ENCODE results near the gene KLF3.

The KLF3 gene

DNA sequence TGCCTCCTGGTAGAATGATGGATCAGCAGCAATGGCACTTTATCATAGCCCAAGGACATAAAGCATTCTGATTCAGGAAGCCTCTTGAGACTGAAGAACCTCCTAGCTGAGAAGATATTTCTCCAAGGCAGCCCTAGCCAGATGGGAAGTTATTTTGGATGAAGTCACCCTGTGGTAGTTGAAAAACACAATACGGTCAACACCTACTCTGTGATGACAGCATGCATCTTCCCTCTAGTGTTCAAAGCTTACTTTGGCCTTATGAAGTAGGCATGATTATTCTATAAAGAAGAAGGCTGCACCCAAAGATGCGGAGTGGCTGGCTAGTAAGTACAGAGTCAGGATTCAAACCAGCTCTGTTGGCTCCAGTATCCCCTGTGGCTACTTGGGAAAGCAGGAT is 70.9 kb downstream of the KLF3 start:
- H3K4me3 ChIP-seq (ENCODE audit: low read depth, low read length), result no peak overlapping the region
- TF ChIP-seq, protein P1, sequence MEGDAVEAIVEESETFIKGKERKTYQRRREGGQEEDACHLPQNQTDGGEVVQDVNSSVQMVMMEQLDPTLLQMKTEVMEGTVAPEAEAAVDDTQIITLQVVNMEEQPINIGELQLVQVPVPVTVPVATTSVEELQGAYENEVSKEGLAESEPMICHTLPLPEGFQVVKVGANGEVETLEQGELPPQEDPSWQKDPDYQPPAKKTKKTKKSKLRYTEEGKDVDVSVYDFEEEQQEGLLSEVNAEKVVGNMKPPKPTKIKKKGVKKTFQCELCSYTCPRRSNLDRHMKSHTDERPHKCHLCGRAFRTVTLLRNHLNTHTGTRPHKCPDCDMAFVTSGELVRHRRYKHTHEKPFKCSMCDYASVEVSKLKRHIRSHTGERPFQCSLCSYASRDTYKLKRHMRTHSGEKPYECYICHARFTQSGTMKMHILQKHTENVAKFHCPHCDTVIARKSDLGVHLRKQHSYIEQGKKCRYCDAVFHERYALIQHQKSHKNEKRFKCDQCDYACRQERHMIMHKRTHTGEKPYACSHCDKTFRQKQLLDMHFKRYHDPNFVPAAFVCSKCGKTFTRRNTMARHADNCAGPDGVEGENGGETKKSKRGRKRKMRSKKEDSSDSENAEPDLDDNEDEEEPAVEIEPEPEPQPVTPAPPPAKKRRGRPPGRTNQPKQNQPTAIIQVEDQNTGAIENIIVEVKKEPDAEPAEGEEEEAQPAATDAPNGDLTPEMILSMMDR (IDR thresholded peaks at IDR 0.05; ENCODE audit: low read depth, low read length, missing control alignments), result no peak
- no peak for DNase-seq (ENCODE audit: low read depth)
- in situ Hi-C loops (cut with HindIII; ENCODE audit: low sequenced_read_pairs), result loop anchor here (5.0 kb wide), 3 partner anchors 68 to 648 kb away; no protein-coding TSS in a partner anchor

DNA sequence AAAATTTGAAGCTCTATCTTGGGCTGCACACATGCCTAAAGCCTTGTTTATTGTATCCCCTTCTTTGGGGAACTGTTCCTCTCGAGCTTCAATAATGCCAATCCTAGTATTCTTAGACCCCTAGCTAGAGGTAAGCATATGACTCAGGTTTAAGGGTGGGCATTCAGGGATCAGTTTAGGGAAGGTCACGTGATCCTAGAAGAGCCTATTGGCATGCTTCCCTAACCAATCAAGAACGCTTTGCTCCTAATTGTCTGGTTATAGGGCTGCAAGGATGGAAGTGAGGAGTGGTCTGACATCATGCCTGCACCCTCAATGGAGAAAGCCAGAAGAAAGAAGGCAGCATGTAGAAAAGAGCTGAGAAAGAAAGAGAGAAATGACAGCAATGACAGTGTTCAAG is 71.9 kb downstream of the KLF3 start:
- no peak overlapping the region for H3K4me3 ChIP-seq (ENCODE audit: low read depth, low read length)
- DNase-seq (ENCODE audit: low read depth), result no peak
- TF ChIP-seq, protein P1 (IDR thresholded peaks at IDR 0.05; ENCODE audit: low read depth, low read length, missing control alignments), result no peak
- in situ Hi-C loops (cut with HindIII; ENCODE audit: low sequenced_read_pairs), result no loop called here

DNA sequence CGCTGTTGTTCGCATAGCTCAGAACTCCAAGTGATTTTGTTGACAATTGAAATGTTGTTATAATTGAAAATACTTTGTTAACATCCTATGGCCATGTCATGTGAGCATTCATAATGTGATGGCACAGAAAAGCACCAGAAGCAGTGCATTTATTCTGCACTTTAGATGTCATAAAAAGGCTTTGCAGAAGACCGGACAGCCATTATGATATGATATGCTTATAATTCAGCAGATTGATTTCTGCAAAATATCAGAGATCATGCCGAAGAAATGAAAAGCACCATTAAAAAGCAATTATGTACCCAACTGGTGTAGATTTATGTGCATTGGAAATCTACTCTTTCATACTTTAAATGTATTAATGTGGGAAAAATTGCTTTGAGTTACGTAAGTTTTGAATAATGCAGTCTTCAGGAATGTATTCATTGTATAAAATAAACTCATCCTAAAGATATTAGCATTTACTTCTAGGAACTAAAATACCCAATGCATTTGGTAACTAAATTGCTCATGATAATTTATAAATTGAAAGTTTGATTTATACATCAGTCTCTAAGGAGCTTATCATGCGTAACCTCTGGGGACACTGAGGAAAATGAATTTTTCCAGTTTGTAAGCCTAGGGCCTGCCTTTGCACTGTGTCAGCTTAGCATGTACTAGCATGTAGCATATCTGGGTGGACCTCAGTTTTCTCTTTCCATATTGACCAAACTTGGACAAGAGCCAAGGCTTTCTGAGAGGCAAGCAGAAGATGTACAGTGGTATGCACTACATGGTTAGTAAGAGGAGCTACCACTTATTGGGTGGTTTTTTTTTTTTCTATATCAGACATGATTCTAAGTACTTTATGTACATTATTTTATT is 75.2 kb downstream of the KLF3 start:
- no peak for DNase-seq (ENCODE audit: low read depth)
- H3K4me3 ChIP-seq (ENCODE audit: low read depth, low read length), result no peak overlapping the region
- TF ChIP-seq, protein P1 (IDR thresholded peaks at IDR 0.05; ENCODE audit: low read depth, low read length, missing control alignments), result no peak
- in situ Hi-C loops (cut with HindIII; ENCODE audit: low sequenced_read_pairs), result no loop called here

DNA sequence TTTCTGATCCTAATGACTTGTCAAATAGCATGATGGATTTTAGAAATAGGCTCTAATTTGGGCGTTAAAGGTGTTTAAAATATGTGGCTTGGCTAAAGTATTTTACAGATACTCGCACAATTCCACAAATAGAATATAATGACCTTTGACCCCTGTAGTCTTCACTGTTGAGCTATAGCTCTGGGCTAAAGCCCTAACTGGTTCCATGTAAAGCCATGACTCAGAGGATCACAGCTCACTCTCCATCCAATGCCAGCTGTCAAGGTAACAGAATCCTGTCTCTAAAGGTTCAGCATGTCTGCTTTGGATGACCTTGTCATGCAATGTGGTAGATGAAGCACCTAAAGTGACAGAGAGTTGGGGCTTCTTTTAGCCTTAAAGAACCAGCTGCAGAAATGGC is 76.3 kb downstream of the KLF3 start:
- no peak overlapping the region for H3K4me3 ChIP-seq (ENCODE audit: low read depth, low read length)
- TF ChIP-seq, protein P1 (IDR thresholded peaks at IDR 0.05; ENCODE audit: low read depth, low read length, missing control alignments), result no peak
- in situ Hi-C loops (cut with HindIII; ENCODE audit: low sequenced_read_pairs), result no loop called here
- no peak for DNase-seq (ENCODE audit: low read depth)

DNA sequence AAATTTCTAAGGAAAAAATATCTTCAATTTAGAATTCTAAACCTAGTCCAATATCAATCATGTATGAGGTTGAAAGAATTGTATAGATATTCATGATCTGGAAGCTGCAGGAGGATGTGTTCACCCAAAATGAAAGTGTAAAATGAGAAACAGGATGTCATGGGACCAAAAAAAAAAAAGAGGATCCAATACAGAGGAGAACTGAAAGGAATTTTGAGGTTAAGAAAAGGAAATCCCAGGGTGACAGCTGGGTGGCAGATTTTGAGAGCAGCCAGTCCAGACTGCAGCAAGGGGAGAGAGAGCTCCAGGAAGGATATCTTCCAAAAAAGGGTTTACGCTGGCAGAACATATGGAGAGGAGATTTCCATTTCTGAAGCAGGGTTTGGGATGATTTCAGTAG is 79.9 kb downstream of the KLF3 start:
- TF ChIP-seq, protein P1 (IDR thresholded peaks at IDR 0.05; ENCODE audit: low read depth, low read length, missing control alignments), result no peak
- DNase-seq (ENCODE audit: low read depth), result no peak
- in situ Hi-C loops (cut with HindIII; ENCODE audit: low sequenced_read_pairs), result no loop called here
- H3K4me3 ChIP-seq (ENCODE audit: low read depth, low read length), result no peak overlapping the region

DNA sequence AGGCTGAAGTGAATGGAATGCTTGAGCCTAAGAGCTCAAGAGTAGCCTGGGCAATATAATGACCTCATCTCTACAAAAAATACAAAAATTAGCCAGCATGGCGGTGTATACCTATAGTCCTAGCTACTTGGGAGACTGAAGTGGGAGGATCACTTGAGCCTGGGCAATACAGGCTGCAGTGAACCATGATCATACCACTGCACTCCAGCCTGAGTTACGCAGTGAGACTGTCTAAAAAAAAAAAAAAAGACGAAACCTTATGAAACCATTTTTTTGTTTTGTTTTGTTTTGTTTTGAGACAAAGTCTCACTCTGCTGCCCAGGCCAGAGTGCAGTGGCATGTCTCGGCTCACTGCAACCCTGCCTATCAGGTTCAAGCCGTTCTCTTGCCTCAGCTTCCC is 81.9 kb downstream of the KLF3 start:
- TF ChIP-seq, protein P1 (IDR thresholded peaks at IDR 0.05; ENCODE audit: low read depth, low read length, missing control alignments), result no peak
- H3K4me3 ChIP-seq (ENCODE audit: low read depth, low read length), result no peak overlapping the region
- in situ Hi-C loops (cut with HindIII; ENCODE audit: low sequenced_read_pairs), result no loop called here
- no peak for DNase-seq (ENCODE audit: low read depth)
